T-helper 17 cell (primary cell): ENCODE measurements around the gene KDM3A. TPM values are rescaled to one million over a fixed set of nuclear protein-coding genes. Genes with fewer than 3 reads are reported as not detected.
A peak's percentile ranks its signal among the peaks of the same experiment; 100 is the strongest.

ENCODE experiments used
- ATAC-seq: fragments of 150-1000 bp; cut with Tn5 transposase; 2 replicates; pipeline ENCODE4 v1.10.0; 2021; ENCODE audit warnings: mild to moderate bottlenecking, moderate library complexity
- DNase-seq, 3 donors: peaks; one replicate each; pipeline versions ENCODE4 v3.0.0 to v3.0.0-alpha.2; 2020 to 2021
- H3K9me3 ChIP-seq: one replicate; pipeline ENCODE4 v1.7.0; 2013; ENCODE audit warnings: low read length, mild to moderate bottlenecking; ENCODE audit not compliant: control insufficient read depth, poor library complexity, severe bottlenecking
- H3K27ac Mint-ChIP-seq: one replicate; pipeline ENCODE4 v1.8.0; 2022; ENCODE audit warnings: mild to moderate bottlenecking, moderate library complexity, mixed read lengths
- H3K27me3 Mint-ChIP-seq: one replicate; pipeline ENCODE4 v1.8.0; 2022; ENCODE audit warnings: mixed read lengths
- H3K36me3 Mint-ChIP-seq: one replicate; pipeline ENCODE4 v1.8.0; 2022; ENCODE audit warnings: low read depth, mixed read lengths
- H3K4me1 Mint-ChIP-seq: one replicate; pipeline ENCODE4 v1.8.0; 2022; ENCODE audit warnings: mild to moderate bottlenecking, mixed read lengths
- H3K4me3 Mint-ChIP-seq: one replicate; pipeline ENCODE4 v1.8.0; 2022; ENCODE audit warnings: mild to moderate bottlenecking, moderate library complexity, mixed read lengths
- total RNA-seq, 4 donors: library from RNA in 2 of 4; stranded (reverse) in 2 of 4; gene quantifications; one replicate each; pipeline ENCODE4 v1.2.3 and lab custom pipeline; 2022 to 2026

KDM3A gene
- total RNA-seq, 2 donors from 2014 or later: 156 to 161 TPM

- DNase-seq (no peak), ATAC-seq (no peak)
- Mint-ChIP-seq H3K36me3 (peaks cover 18% of the 10 kb centered on the region), H3K27me3 (no peaks in the 10 kb centered on the region), H3K4me1 (peaks cover 35% of the 10 kb centered on the region), H3K4me3 (no peak overlapping the region), H3K27ac (no peak overlapping the region)
- H3K9me3 ChIP-seq: no peaks in the 10 kb centered on the region
Measured at GRCh38 chr2:86470890-86471289, 29.7 kb downstream of the KDM3A start.

- DNase-seq (no peak), ATAC-seq (no peak)
- H3K4me1 Mint-ChIP-seq: peaks cover 38% of the 10 kb centered on the region
- H3K27me3 Mint-ChIP-seq: no peaks in the 10 kb centered on the region
- H3K36me3 Mint-ChIP-seq: peaks cover 19% of the 10 kb centered on the region
- H3K4me3 Mint-ChIP-seq: peak overlapping the region; percentile 47
- no peaks in the 10 kb centered on the region for H3K9me3 ChIP-seq
- H3K27ac Mint-ChIP-seq: peak overlapping the region; percentile 3
Measured at GRCh38 chr2:86471637-86472036, 30.5 kb downstream of the KDM3A start.

- ATAC-seq (no peak), DNase-seq (no peak)
- H3K27ac Mint-ChIP-seq: peak overlapping the region; percentile 53
- H3K4me3 Mint-ChIP-seq: no peak overlapping the region
- H3K27me3 Mint-ChIP-seq: no peaks in the 10 kb centered on the region
- H3K4me1 Mint-ChIP-seq: peaks cover 20% of the 10 kb centered on the region
- peaks cover 11% of the 10 kb centered on the region for H3K36me3 Mint-ChIP-seq
- no peaks in the 10 kb centered on the region for H3K9me3 ChIP-seq
Measured at GRCh38 chr2:86476092-86476491, 34.9 kb downstream of the KDM3A start.

- H3K36me3 Mint-ChIP-seq: peaks cover 11% of the 10 kb centered on the region
- DNase-seq (no peak), ATAC-seq (no peak)
- H3K27me3 Mint-ChIP-seq: no peaks in the 10 kb centered on the region
- no peaks in the 10 kb centered on the region for H3K9me3 ChIP-seq
- no peak overlapping the region for H3K4me3 Mint-ChIP-seq
- H3K27ac Mint-ChIP-seq: peak overlapping the region; percentile 53
- H3K4me1 Mint-ChIP-seq: peaks cover 20% of the 10 kb centered on the region
Measured at GRCh38 chr2:86476918-86477317, 35.7 kb downstream of the KDM3A start.

- Mint-ChIP-seq H3K27ac (peak overlapping the region; percentile 8), H3K4me3 (no peak overlapping the region), H3K27me3 (no peaks in the 10 kb centered on the region), H3K36me3 (peaks cover 11% of the 10 kb centered on the region), H3K4me1 (peaks cover 20% of the 10 kb centered on the region)
- ATAC-seq (no peak), DNase-seq (no peak)
- no peaks in the 10 kb centered on the region for H3K9me3 ChIP-seq
Measured at GRCh38 chr2:86477349-86477748, 36.2 kb downstream of the KDM3A start.

GRCh38 chr2:86480105-86480504 is 38.9 kb downstream of the KDM3A start:
- Mint-ChIP-seq H3K4me3 (no peak overlapping the region), H3K36me3 (peaks cover 10% of the 10 kb centered on the region), H3K27ac (peak overlapping the region; percentile 47), H3K4me1 (peaks cover 18% of the 10 kb centered on the region), H3K27me3 (no peaks in the 10 kb centered on the region)
- DNase-seq: no peak
- no peaks in the 10 kb centered on the region for H3K9me3 ChIP-seq
- ATAC-seq: no peak

GRCh38 chr2:86482034-86482433 is 40.9 kb downstream of the KDM3A start:
- DNase-seq (no peak), ATAC-seq (no peak)
- H3K9me3 ChIP-seq: no peaks in the 10 kb centered on the region
- no peaks in the 10 kb centered on the region for H3K27me3 Mint-ChIP-seq
- H3K4me3 Mint-ChIP-seq: no peak overlapping the region
- peaks cover 16% of the 10 kb centered on the region for H3K36me3 Mint-ChIP-seq
- H3K27ac Mint-ChIP-seq: peak overlapping the region; percentile 67
- H3K4me1 Mint-ChIP-seq: peaks cover 19% of the 10 kb centered on the region

GRCh38 chr2:86484385-86484784 is 43.2 kb downstream of the KDM3A start:
- H3K4me1 Mint-ChIP-seq: peaks cover 20% of the 10 kb centered on the region
- no peak overlapping the region for H3K4me3 Mint-ChIP-seq
- peaks cover 26% of the 10 kb centered on the region for H3K36me3 Mint-ChIP-seq
- no peaks in the 10 kb centered on the region for H3K27me3 Mint-ChIP-seq
- ATAC-seq (no peak), DNase-seq (no peak)
- no peaks in the 10 kb centered on the region for H3K9me3 ChIP-seq
- peak overlapping the region; percentile 86 for H3K27ac Mint-ChIP-seq

- Mint-ChIP-seq H3K4me3 (no peak overlapping the region), H3K27ac (peak overlapping the region; percentile 86), H3K36me3 (peaks cover 30% of the 10 kb centered on the region), H3K4me1 (peaks cover 18% of the 10 kb centered on the region), H3K27me3 (no peaks in the 10 kb centered on the region)
- H3K9me3 ChIP-seq: no peaks in the 10 kb centered on the region
- DNase-seq (no peak), ATAC-seq (no peak)
Measured at GRCh38 chr2:86485103-86485502, 43.9 kb downstream of the KDM3A start.

GRCh38 chr2:86485802-86486201 is 44.6 kb downstream of the KDM3A start:
- H3K36me3 Mint-ChIP-seq: peaks cover 30% of the 10 kb centered on the region
- H3K27ac Mint-ChIP-seq: peak overlapping the region; percentile 86
- ATAC-seq: no peak
- no peak overlapping the region for H3K4me3 Mint-ChIP-seq
- H3K27me3 Mint-ChIP-seq: no peaks in the 10 kb centered on the region
- H3K4me1 Mint-ChIP-seq: peaks cover 18% of the 10 kb centered on the region
- DNase-seq: no peak
- H3K9me3 ChIP-seq: no peaks in the 10 kb centered on the region

- Mint-ChIP-seq H3K27me3 (no peaks in the 10 kb centered on the region), H3K27ac (peak overlapping the region; percentile 86), H3K4me3 (no peak overlapping the region), H3K4me1 (peaks cover 15% of the 10 kb centered on the region), H3K36me3 (peaks cover 32% of the 10 kb centered on the region)
- no peaks in the 10 kb centered on the region for H3K9me3 ChIP-seq
- DNase-seq (no peak), ATAC-seq (no peak)
Measured at GRCh38 chr2:86487062-86487461, 45.9 kb downstream of the KDM3A start.

- H3K4me3 Mint-ChIP-seq: no peak overlapping the region
- DNase-seq (no peak), ATAC-seq (no peak)
- H3K27me3 Mint-ChIP-seq: no peaks in the 10 kb centered on the region
- H3K9me3 ChIP-seq: no peaks in the 10 kb centered on the region
- peak overlapping the region; percentile 86 for H3K27ac Mint-ChIP-seq
- peaks cover 32% of the 10 kb centered on the region for H3K36me3 Mint-ChIP-seq
- H3K4me1 Mint-ChIP-seq: peaks cover 15% of the 10 kb centered on the region
Measured at GRCh38 chr2:86488561-86489250, 47.5 kb downstream of the KDM3A start.

GRCh38 chr2:86489542-86489941 is 48.4 kb downstream of the KDM3A start:
- Mint-ChIP-seq H3K4me3 (no peak overlapping the region), H3K27ac (peak overlapping the region; percentile 86), H3K27me3 (no peaks in the 10 kb centered on the region), H3K4me1 (peaks cover 17% of the 10 kb centered on the region), H3K36me3 (peaks cover 34% of the 10 kb centered on the region)
- DNase-seq (no peak), ATAC-seq (no peak)
- H3K9me3 ChIP-seq: no peaks in the 10 kb centered on the region

- DNase-seq (no peak), ATAC-seq (no peak)
- Mint-ChIP-seq H3K27ac (peak overlapping the region; percentile 22), H3K4me1 (peaks cover 12% of the 10 kb centered on the region), H3K36me3 (peaks cover 29% of the 10 kb centered on the region), H3K4me3 (no peak overlapping the region), H3K27me3 (no peaks in the 10 kb centered on the region)
- H3K9me3 ChIP-seq: no peaks in the 10 kb centered on the region
Measured at GRCh38 chr2:86490245-86490644, 49.1 kb downstream of the KDM3A start.
